ENCODE results near the gene MICU1. TPM values are rescaled to one million over a fixed set of nuclear protein-coding genes. Genes with fewer than 3 reads are reported as not detected.

Gene MICU1
- total RNA-seq, 1 experiment from 2014 or later, result 89.4 TPM

DNA sequence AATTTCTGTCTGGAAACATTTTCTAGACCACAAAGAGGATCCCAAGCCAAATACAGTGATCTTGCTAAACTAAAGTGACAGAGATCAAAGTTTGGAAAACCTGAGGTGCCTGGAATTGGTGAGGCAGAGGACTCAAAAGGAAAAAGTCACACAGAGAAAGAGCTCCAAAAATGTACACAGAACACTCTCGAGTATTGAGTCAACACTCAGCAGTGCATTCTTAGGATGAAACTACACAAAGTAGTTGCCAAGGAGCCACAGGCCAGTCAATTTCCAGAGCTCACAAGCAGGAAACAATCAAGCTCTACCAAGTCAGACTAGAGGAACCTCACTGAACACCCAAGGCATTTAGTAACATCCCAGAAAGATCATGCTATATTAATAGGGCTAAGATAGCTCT, 61.3 kb downstream of the MICU1 start:
- H3K4me1 Mint-ChIP-seq (ENCODE audit: low read depth, unreplicated experiment), result peaks cover 14% of the 10 kb centered on the region
- H3K9me3 Mint-ChIP-seq (ENCODE audit: low read depth, unreplicated experiment), result no peaks in the 10 kb centered on the region
- DNase-seq, result no peak
- H3K4me3 Mint-ChIP-seq (ENCODE audit: low read depth, unreplicated experiment), result no peak overlapping the region
- TF ChIP-seq, protein P1, sequence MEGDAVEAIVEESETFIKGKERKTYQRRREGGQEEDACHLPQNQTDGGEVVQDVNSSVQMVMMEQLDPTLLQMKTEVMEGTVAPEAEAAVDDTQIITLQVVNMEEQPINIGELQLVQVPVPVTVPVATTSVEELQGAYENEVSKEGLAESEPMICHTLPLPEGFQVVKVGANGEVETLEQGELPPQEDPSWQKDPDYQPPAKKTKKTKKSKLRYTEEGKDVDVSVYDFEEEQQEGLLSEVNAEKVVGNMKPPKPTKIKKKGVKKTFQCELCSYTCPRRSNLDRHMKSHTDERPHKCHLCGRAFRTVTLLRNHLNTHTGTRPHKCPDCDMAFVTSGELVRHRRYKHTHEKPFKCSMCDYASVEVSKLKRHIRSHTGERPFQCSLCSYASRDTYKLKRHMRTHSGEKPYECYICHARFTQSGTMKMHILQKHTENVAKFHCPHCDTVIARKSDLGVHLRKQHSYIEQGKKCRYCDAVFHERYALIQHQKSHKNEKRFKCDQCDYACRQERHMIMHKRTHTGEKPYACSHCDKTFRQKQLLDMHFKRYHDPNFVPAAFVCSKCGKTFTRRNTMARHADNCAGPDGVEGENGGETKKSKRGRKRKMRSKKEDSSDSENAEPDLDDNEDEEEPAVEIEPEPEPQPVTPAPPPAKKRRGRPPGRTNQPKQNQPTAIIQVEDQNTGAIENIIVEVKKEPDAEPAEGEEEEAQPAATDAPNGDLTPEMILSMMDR (IDR thresholded peaks at IDR 0.05; ENCODE audit: unreplicated experiment), result no peak
- no peak overlapping the region for H3K27ac Mint-ChIP-seq (ENCODE audit: unreplicated experiment)
- BruUV-seq (replicated peaks), result no TSS peak
- peaks cover 24% of the 10 kb centered on the region for H3K36me3 Mint-ChIP-seq (ENCODE audit: insufficient read depth, unreplicated experiment)
- CTCF ChIA-PET, result interaction anchor here (0.7 kb wide), 1 partner anchor 157 kb away, joined by 5 read pairs; no protein-coding TSS in a partner anchor
- H3K27me3 Mint-ChIP-seq (ENCODE audit: unreplicated experiment), result no peaks in the 10 kb centered on the region
- intact Hi-C loops (cut with micrococcal nuclease; ENCODE audit: unreplicated experiment), result loop anchor here (10.0 kb wide), 1 partner anchor 130 kb away; the partner anchor contains the start of gene MCU

DNA sequence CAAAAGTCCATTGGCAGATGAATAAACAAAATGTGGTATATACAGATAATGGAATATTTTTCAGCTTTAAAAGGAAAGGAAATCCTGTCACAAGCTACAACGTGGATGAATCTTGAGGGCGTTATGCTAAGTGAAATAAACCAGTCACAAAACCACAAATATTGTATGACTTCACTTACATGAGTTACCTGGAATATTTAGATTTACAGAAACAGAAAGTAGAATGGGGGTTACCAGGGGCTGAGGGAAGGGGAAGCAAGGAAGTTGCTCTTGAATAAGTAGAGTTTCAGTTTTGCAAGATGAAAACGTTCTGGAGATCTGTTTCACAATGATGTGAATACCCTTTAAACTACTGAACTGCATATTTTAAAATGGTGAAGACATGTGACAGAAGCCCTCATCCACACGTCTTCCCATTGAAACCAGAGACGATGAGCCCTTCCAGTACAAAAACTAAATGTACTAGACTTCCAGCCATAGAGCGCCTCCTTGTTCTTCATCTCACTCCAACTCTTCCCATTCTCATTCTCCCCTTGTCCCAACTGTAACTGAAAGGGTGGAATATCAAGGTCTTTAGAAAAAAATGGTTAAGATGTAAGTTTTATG, 62.4 kb downstream of the MICU1 start:
- no peak for DNase-seq
- peaks cover 12% of the 10 kb centered on the region for H3K4me1 Mint-ChIP-seq (ENCODE audit: low read depth, unreplicated experiment)
- no peak overlapping the region for H3K27ac Mint-ChIP-seq (ENCODE audit: unreplicated experiment)
- TF ChIP-seq, protein P1 (IDR thresholded peaks at IDR 0.05; ENCODE audit: unreplicated experiment), result no peak
- no peaks in the 10 kb centered on the region for H3K9me3 Mint-ChIP-seq (ENCODE audit: low read depth, unreplicated experiment)
- CTCF ChIA-PET, result no interaction called here
- no TSS peak for BruUV-seq (replicated peaks)
- intact Hi-C loops (cut with micrococcal nuclease; ENCODE audit: unreplicated experiment), result loop anchor here (10.0 kb wide), 1 partner anchor 131 kb away; the partner anchor contains the start of gene MCU
- H3K27me3 Mint-ChIP-seq (ENCODE audit: unreplicated experiment), result no peaks in the 10 kb centered on the region
- peaks cover 24% of the 10 kb centered on the region for H3K36me3 Mint-ChIP-seq (ENCODE audit: insufficient read depth, unreplicated experiment)
- H3K4me3 Mint-ChIP-seq (ENCODE audit: low read depth, unreplicated experiment), result no peak overlapping the region

DNA sequence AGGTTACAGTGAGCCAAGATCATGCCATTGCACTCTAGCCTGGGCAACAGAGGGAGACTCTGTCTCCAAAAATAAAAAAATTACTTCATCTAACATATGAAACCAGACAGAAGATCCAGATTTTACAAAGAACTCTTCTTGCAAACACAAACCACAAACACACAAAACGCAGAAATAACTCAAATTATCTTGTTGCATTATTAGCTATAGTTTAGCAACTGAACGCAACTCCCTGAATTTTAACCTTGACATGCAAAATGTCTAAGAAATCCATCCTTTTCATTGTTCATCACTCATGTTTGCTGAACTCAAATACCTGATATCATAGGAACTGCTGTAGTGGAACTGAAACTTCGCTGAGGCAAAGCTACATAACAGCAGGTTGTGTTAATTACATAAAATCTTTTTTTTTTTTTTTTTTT, 64.1 kb downstream of the MICU1 start:
- CTCF ChIA-PET, result interaction anchor here (0.6 kb wide), 1 partner anchor 561 kb away, joined by 3 read pairs; no protein-coding TSS in a partner anchor
- no peak overlapping the region for H3K27ac Mint-ChIP-seq (ENCODE audit: unreplicated experiment)
- intact Hi-C loops (cut with micrococcal nuclease; ENCODE audit: unreplicated experiment), result loop anchor here (10.0 kb wide), 1 partner anchor 133 kb away; the partner anchor contains the start of gene MCU
- H3K4me1 Mint-ChIP-seq (ENCODE audit: low read depth, unreplicated experiment), result no peaks in the 10 kb centered on the region
- DNase-seq, result no peak
- H3K4me3 Mint-ChIP-seq (ENCODE audit: low read depth, unreplicated experiment), result no peak overlapping the region
- no TSS peak for BruUV-seq (replicated peaks)
- TF ChIP-seq, protein P1 (IDR thresholded peaks at IDR 0.05; ENCODE audit: unreplicated experiment), result no peak
- H3K36me3 Mint-ChIP-seq (ENCODE audit: insufficient read depth, unreplicated experiment), result peaks cover 24% of the 10 kb centered on the region
- H3K27me3 Mint-ChIP-seq (ENCODE audit: unreplicated experiment), result no peaks in the 10 kb centered on the region
- no peaks in the 10 kb centered on the region for H3K9me3 Mint-ChIP-seq (ENCODE audit: low read depth, unreplicated experiment)

DNA sequence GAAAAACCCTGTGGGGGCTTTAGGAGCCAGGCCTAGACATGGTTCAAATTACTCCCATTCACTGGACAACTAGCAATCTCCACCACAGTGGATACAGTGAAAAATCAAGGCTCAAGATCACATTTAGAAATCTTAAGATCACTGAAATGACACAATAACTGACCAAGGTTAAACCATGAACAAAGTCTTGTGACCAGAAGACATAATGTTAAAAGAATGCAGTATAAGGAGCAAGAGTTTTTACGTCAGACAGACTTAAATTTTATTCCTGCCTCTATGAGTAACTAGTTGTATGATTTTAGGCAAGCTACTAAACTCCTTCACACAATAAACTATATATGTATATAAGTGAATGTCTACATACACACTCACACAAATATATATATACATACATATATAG, 68.5 kb downstream of the MICU1 start:
- intact Hi-C loops (cut with micrococcal nuclease; ENCODE audit: unreplicated experiment), result no loop called here
- Mint-ChIP-seq H3K4me1 (ENCODE audit: low read depth, unreplicated experiment) (no peaks in the 10 kb centered on the region), H3K9me3 (ENCODE audit: low read depth, unreplicated experiment) (no peaks in the 10 kb centered on the region), H3K27me3 (ENCODE audit: unreplicated experiment) (no peaks in the 10 kb centered on the region), H3K4me3 (ENCODE audit: low read depth, unreplicated experiment) (no peak overlapping the region), H3K36me3 (ENCODE audit: insufficient read depth, unreplicated experiment) (peaks cover 7% of the 10 kb centered on the region), H3K27ac (ENCODE audit: unreplicated experiment) (no peak overlapping the region)
- DNase-seq, result no peak
- CTCF ChIA-PET, result interaction anchor here (1.0 kb wide), 1 partner anchor 13 kb away, joined by 3 read pairs; no protein-coding TSS in a partner anchor
- TF ChIP-seq, protein P1 (IDR thresholded peaks at IDR 0.05; ENCODE audit: unreplicated experiment), result no peak
- no TSS peak for BruUV-seq (replicated peaks)

Data from Calu3 (cell line).